ENCODE data around the gene EPHB3.

DNA sequence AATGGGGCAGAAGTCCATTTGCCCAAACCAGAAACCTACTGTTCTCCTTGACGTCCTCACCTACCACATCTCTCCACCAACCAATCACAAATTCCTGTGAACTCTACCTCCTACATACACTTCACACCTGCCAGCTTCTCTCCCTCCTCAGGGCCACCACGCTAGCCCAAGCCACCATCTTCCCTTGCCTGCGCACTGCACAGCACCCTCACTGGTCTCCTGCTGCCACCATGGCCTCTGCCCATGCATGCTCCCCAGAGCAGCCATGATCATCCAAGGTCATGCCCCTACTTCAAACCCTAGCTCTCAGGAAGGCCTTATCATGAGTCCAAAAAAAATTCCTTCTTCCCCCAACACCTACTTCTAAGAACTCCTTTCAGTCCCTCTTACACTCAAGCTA lies 1.1 kb upstream of the EPHB3 start:
- TF ChIP-seq, protein P1, sequence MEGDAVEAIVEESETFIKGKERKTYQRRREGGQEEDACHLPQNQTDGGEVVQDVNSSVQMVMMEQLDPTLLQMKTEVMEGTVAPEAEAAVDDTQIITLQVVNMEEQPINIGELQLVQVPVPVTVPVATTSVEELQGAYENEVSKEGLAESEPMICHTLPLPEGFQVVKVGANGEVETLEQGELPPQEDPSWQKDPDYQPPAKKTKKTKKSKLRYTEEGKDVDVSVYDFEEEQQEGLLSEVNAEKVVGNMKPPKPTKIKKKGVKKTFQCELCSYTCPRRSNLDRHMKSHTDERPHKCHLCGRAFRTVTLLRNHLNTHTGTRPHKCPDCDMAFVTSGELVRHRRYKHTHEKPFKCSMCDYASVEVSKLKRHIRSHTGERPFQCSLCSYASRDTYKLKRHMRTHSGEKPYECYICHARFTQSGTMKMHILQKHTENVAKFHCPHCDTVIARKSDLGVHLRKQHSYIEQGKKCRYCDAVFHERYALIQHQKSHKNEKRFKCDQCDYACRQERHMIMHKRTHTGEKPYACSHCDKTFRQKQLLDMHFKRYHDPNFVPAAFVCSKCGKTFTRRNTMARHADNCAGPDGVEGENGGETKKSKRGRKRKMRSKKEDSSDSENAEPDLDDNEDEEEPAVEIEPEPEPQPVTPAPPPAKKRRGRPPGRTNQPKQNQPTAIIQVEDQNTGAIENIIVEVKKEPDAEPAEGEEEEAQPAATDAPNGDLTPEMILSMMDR (IDR thresholded peaks at IDR 0.05): no peak
- no peak for TF ChIP-seq ZFX (IDR thresholded peaks at IDR 0.05; ENCODE audit: borderline replicate concordance)

All from 22Rv1 (cell line).